OCI-LY3 (cell line): ENCODE measurements around the gene PALLD.

Source experiments
- H2AFZ ChIP-seq: fragments of 200-600, 300-600 bp; shearing (Covaris generic); 2 replicates; pipeline ENCODE4 v1.6.0; 2014; ENCODE audit warnings: antibody characterized with exemption, low read depth, low read length
- H3K27ac ChIP-seq: fragments of 200-600, 300-600 bp; sonication (generic); 2 replicates; pipeline ENCODE4 v1.5.1; 2014; ENCODE audit warnings: mild to moderate bottlenecking, low read length, moderate library complexity, mixed read lengths
- H3K27me3 ChIP-seq: fragments of 200-600, 300-600 bp; sonication (generic); 2 replicates; pipeline ENCODE4 v1.6.1; 2014; ENCODE audit warnings: low read depth, low read length, mixed read lengths
- H3K36me3 ChIP-seq: fragments of 200-600, 300-600 bp; sonication (generic); replicated peaks from 2 replicates; pipeline ENCODE3; 2014; ENCODE audit warnings: low read depth, low read length, mixed read lengths
- H3K4me1 ChIP-seq: fragments of 300-600, 200-600 bp; sonication (generic); 2 replicates; pipeline ENCODE4 v1.6.1; 2014; ENCODE audit warnings: low read length, mixed read lengths
- H3K4me2 ChIP-seq: fragments of 200-600, 300-600 bp; sonication (generic); 2 replicates; pipeline ENCODE4 v1.6.1; 2014; ENCODE audit warnings: low read length, mixed read lengths
- H3K4me3 ChIP-seq: fragments of 300-600, 200-600 bp; sonication (generic); 2 replicates; pipeline ENCODE4 v1.5.1; 2014; ENCODE audit warnings: antibody characterized with exemption, mild to moderate bottlenecking, low read length, moderate library complexity
- H3K79me2 ChIP-seq: fragments of 300-600, 200-600 bp; shearing (Covaris generic); 2 replicates; pipeline ENCODE4 v1.6.1; 2014; ENCODE audit warnings: mild to moderate bottlenecking, low read length, mixed read lengths
- H3K9ac ChIP-seq: fragments of 300-600, 200-600 bp; shearing (Covaris generic); 2 replicates; pipeline ENCODE4 v1.6.0; 2014; ENCODE audit warnings: mild to moderate bottlenecking, low read length, moderate library complexity
- H3K9me3 ChIP-seq: fragments of 200-600, 300-600 bp; shearing (Covaris generic); 2 replicates; pipeline ENCODE4 v1.6.1; 2014; ENCODE audit warnings: low read length, mixed read lengths; ENCODE audit not compliant: insufficient read depth
- H4K20me1 ChIP-seq: fragments of 200-600, 300-600 bp; sonication (generic); 2 replicates; pipeline ENCODE4 v1.6.1; 2016; ENCODE audit warnings: low read length, mixed read lengths; ENCODE audit not compliant: insufficient read depth
- CTCF ChIP-seq: fragments of 200-600, 300-600 bp; sonication (generic); IDR thresholded peaks from 2 replicates; pipeline ENCODE4 v1.5.1; 2014; ENCODE audit warnings: antibody characterized with exemption, low read length, low read depth
- EZH2phosphoT487 ChIP-seq: fragments of 200-600 bp; shearing (Covaris generic); IDR thresholded peaks from 2 replicates; pipeline ENCODE4 v1.6.1; 2018; ENCODE audit warnings: antibody characterized with exemption, mixed run types, low read depth

PALLD gene

DNA sequence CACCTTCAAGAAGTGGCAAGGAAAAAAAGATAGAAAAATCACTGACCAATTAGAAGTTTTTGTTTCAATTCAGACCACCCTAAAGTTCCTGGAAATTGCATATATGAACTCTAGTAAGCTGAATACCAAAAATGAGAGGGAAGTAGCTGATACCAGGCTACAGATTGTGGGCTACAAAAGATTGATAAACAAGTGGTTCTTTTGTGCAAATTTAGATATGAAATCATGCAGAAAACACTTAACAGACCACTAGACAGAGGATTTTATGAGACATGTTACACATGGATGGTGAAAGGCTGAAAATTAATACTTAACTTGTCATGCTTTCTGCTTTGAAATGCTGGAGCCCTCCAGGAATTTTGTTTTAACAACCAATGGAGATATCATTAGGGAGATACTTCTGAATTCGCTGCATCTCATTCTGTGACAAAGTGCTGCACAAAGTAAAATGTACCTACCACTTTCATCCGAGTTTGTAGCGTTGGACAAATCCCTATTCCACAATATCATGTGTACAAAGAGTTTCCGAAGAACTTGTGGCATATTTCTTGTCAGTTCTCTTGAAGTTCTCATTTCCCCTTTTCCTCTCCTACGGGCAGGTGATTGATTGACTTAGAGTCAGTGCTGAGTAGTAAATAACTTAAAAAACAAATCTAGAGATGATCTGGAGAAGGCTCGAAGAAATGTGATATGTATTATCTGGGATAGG is 235.0 kb downstream of the PALLD start:
- Histone ChIP-seq H3K27ac (no peak overlapping the region), H3K36me3 (no peaks in the 10 kb centered on the region), H3K4me2 (peak overlapping the region; percentile 42), H3K4me1 (peaks cover 10% of the 10 kb centered on the region), H2AFZ (no peak overlapping the region), H3K79me2 (no peaks in the 10 kb centered on the region), H3K4me3 (no peak overlapping the region), H4K20me1 (no peaks in the 10 kb centered on the region), H3K27me3 (peaks cover 44% of the 10 kb centered on the region), H3K9me3 (peaks cover 4% of the 10 kb centered on the region; the same call in 1 of the 2 replicates), H3K9ac (no peak overlapping the region)
- no peak for TF ChIP-seq CTCF
- no peak for TF ChIP-seq EZH2phosphoT487

DNA sequence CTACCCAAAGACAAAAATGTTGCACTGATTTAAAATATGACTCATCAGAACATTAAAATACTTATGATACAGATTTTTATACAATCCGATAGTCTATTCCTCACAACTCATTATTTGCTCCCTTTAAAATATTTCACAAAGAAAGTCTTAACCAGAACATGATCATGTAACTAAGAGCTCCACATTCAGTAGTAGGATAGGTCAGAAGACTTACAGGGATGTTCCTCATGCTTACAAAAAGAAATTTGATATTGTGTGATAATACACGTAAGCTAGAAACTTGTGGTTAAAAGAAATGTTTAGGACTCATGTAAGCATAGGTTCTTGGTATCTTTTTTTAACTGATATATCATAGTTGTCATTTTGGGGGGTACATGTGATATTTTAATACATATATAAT is 235.9 kb downstream of the PALLD start:
- Histone ChIP-seq H3K4me2 (no peak overlapping the region), H3K4me1 (peaks cover 10% of the 10 kb centered on the region), H3K27me3 (peaks cover 44% of the 10 kb centered on the region), H3K4me3 (no peak overlapping the region), H3K36me3 (no peaks in the 10 kb centered on the region), H3K27ac (no peak overlapping the region), H2AFZ (no peak overlapping the region), H3K9me3 (peaks cover 4% of the 10 kb centered on the region; the same call in 1 of the 2 replicates), H4K20me1 (no peaks in the 10 kb centered on the region), H3K9ac (no peak overlapping the region), H3K79me2 (no peaks in the 10 kb centered on the region)
- no peak for TF ChIP-seq CTCF
- TF ChIP-seq EZH2phosphoT487: no peak

DNA sequence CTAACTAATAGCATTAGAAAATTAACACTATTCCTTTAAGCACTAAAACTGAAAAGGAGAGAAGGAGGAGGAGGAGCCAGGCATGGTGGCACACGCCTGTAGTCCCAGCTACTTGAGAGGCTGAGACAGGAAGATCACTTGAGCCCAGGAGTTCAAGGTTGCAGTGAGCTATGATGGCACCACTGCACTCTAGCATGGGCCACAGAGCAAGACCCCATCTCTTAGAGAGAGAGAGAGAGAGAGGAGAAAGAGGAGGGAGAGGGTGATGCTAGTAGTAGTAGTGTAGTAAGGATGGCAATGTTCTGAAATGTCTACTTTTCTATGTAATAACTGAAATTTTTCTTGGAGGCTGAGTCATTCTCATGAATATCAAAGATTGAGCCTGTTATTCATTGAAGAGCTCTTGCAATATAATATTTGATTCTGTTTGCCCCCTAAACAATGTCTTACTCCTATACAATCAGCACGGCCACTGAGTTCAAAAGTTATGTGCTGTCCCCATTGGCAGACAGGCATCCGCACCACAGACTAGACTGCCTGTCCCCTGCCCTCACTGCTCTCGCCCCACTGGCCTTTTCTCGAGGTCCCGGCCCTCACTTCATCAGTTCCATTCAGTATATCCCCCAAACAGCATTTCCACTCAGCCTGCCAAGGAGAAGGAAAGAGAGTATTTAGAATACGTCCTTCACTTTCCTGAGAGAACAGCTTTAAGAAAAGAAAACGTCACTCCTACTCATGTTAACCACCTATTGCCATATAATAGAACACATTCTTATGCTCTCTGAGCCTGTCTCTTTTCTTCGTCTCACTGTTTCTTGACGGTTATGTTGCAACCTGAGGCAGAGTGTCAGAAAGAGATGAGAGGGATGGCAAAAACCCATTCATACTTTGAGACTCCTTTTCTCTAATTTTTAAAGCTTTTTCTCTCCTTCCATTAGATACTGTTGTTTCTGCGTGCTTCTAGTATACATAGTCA is 238.1 kb downstream of the PALLD start:
- Histone ChIP-seq H3K27ac (no peak overlapping the region), H3K36me3 (no peaks in the 10 kb centered on the region), H3K9ac (no peak overlapping the region), H3K9me3 (no peaks in the 10 kb centered on the region), H3K79me2 (no peaks in the 10 kb centered on the region), H3K4me2 (no peak overlapping the region), H4K20me1 (no peaks in the 10 kb centered on the region), H2AFZ (no peak overlapping the region), H3K4me3 (no peak overlapping the region), H3K27me3 (peaks cover 55% of the 10 kb centered on the region), H3K4me1 (peaks cover 10% of the 10 kb centered on the region)
- TF ChIP-seq EZH2phosphoT487: no peak
- no peak for TF ChIP-seq CTCF

- Histone ChIP-seq H3K4me2 (no peak overlapping the region), H3K27me3 (peaks cover 55% of the 10 kb centered on the region), H3K4me1 (peaks cover 10% of the 10 kb centered on the region), H3K79me2 (no peaks in the 10 kb centered on the region), H3K9ac (no peak overlapping the region), H3K4me3 (no peak overlapping the region), H3K9me3 (no peaks in the 10 kb centered on the region), H3K36me3 (no peaks in the 10 kb centered on the region), H2AFZ (no peak overlapping the region), H4K20me1 (no peaks in the 10 kb centered on the region), H3K27ac (no peak overlapping the region)
- TF ChIP-seq EZH2phosphoT487 (no peak), CTCF (no peak)
Observed at GRCh38 chr4:168735735-168736134, 238.9 kb downstream of the PALLD start.
